GM12801 (cell line): Measurements from ENCODE around the gene LTBP4.

ENCODE experiments used
- CTCF ChIP-seq: IDR thresholded peaks from one replicate; pipeline ENCODE4 v1.5.1; 2011; ENCODE audit warnings: control low read depth; ENCODE audit not compliant: insufficient read length; ENCODE audit errors: extremely low read depth

LTBP4 gene

GRCh38 chr19:40594657-40595091, 6.5 kb upstream of the LTBP4 start:
- TF ChIP-seq CTCF, result no peak

- TF ChIP-seq CTCF, result no peak
Observed at GRCh38 chr19:40596608-40597328, 4.4 kb upstream of the LTBP4 start.

- no peak for TF ChIP-seq CTCF
Observed at GRCh38 chr19:40597329-40597838, 3.8 kb upstream of the LTBP4 start.

- TF ChIP-seq CTCF, result no peak
Observed at GRCh38 chr19:40598121-40598917, 2.9 kb upstream of the LTBP4 start.

GRCh38 chr19:40598918-40599307, 2.3 kb upstream of the LTBP4 start:
- TF ChIP-seq CTCF, result no peak

GRCh38 chr19:40599331-40599901, 1.8 kb upstream of the LTBP4 start:
- TF ChIP-seq CTCF, result no peak

- TF ChIP-seq CTCF, result no peak
Observed at GRCh38 chr19:40599902-40600569, 1.1 kb upstream of the LTBP4 start.
